IPS DF 4.7 (cell line): ENCODE measurements around the gene PDCD6IP.
"Not testable (repeated sequence)": the region's sequence is repeated elsewhere in the genome, so short reads cannot be mapped to it uniquely, and the experiment has no call there.

ENCODE experiments used
- DNase-seq: peaks from one replicate; pipeline ENCODE4 v3.0.0-alpha.2; 2013; ENCODE audit warnings: low spot score; ENCODE audit errors: extremely low read depth

PDCD6IP gene

DNA sequence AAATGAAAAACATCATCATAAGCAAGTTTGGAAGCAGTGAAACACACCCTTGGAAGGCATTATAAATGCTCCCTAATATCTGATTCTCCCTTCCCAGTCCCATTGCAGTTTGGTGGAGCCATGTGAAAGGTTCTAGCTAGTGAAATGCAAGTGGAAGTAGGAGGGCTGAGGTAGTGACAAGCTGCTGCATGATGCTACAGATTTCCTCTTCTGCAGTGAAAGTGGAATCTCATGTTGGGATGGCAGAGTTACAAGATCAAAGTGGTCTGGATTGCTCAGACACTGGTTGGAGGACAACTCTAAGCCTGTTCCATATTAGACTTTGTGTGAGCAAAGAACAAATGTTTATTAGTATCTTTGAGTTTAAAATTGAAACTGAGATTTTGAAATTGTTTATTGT, 3.3 kb upstream of the PDCD6IP start:
- no peak for DNase-seq

DNA sequence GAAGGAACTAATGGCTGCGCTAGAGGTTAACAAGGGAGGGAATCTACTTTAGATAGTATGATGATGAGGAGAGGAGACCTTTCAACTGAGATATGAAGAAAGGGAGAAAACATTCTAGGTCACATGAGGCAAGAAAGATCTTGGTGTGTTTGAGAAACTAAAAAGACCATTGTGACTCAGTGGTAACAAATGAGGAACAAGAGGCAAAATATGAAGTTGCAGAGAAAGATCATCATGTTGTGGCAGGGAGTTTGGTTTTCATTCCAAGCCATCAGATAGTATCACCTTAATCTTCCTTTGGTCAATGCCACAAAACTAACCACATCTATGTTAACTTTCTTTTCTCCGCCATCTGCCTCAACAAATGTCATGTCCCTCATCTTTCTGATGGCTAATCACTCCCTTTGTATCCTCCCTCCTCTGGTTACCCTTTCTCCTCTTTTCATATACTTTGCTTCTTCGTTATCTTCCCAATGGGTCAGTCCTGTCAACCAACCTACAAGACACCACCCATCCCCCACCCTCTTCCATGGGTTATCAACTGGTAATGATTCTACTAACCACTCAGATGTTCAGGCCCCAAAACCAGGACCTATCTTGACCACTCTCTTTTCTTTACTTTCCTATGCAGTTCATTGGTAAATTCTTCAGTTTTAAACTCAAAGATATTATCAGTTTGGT, 2.4 kb upstream of the PDCD6IP start:
- DNase-seq: no peak

DNA sequence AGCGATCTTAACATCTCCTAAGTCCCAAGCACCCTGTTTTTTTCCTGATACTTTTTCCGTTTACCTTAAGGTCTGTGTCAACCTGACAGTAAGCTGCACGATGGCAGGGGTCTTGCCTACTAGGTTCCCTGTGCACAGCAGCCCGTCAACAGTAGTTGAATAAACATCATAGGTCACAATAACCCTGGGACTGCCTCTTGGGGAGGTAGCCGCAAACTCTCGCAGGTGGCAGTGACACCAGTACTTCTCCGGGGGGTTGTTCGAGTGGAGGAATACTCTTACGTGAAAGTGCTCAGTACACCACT, 365 bp upstream of the PDCD6IP start:
- DNase-seq: no peak

DNA sequence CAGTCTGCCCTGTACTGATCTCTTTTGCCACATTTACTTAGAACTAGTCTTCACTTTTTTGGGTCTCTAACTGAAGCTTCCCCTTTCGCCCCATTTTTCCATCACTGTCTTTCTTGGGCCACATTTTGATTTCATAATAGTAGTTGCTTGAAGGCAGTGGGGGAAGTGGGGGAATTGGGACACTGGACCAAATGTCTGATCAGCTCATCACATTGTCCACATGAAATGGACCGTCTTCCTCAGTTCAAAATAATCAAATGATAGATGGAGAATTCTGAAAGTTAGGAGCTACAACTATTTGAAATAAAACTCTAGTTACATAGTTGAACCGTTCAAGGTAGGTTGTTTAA, 747 bp downstream of the PDCD6IP start:
- no peak for DNase-seq

DNA sequence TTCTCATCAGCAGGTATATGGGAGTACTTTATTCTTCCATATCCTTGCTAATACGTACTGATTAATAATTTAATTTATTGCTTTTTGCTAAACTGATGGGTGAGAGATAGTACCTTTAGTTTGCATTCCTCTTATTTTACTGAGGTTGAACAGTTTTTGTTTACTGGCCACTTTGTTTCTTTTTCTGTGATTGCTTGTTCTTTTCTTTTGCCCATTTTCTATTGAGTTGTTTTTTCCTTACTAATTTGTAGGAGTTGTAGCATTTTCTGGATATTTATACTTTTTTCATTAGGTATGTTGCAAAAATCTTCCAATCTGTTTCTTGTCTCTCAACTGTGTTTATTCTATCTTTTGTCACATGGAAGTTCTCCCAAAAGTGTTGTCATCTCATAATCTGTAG, 4.8 kb downstream of the PDCD6IP start:
- no peak for DNase-seq

DNA sequence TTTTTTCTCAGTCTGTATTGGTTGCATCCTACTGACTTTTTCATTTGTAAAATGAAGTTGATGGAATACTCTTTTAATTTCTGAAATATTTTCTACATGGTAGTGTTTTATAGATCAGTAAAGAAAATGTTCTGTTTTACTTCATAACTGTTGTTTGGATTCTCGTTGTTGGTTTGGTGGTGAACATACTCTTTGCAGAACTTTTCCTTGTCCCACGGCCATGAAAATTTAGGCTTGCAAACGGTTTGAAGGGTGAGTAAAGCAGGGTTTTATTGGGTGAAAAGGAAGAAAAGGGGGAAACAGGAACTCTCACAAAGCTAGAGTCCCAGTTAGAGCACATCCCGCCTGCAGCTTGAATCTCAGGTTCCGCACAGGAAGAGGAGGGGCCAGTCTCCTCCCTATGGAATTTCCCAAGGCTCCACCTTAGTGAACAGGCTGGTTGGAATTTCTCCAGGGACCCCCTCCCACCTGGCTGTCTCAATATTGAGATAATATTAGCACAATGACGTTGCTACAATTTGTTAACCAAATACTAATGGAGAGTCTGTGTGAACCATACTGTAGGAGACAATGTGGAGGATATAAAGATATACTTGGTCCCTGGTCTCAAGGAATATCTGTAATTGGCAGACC, 5.6 kb downstream of the PDCD6IP start:
- no peak for DNase-seq

DNA sequence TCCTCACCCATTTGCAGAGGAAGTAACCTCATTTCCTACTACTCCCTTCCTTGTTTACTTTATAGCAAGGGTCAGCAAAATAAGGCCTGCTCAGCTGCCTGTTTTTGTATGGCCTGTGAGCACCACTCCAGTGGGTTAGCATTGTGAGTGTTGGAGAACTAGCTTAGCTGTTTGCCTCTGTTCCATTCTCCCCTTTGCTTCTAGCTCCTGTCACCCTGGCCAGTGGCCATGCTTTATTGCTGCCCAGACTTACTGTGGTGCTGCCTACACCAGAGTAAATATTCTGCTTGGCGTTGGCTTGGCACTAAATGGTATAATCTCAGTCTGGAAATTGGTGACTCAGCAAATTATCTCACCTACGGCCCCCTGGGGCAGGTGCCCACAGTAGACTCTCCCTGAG, 8.8 kb downstream of the PDCD6IP start:
- no peak for DNase-seq

DNA sequence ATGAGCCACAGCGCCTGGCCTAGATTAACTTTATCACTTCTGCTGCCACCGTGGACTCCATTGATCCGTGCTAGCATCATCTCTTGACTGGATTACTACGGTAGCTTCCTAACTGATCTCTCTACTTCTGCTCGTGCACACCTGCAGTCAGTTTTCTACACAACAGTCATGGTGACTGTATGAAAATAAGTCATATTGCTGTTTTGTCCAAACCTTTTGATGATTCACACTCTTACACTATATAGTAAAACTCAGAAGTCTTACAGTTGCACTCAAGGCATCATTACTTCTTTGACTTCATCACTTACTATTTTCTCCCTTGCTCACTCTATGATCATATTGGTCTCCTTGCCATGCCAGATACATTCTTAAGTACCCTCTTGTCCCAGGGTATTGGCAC, 10.1 kb downstream of the PDCD6IP start:
- DNase-seq: no peak

DNA sequence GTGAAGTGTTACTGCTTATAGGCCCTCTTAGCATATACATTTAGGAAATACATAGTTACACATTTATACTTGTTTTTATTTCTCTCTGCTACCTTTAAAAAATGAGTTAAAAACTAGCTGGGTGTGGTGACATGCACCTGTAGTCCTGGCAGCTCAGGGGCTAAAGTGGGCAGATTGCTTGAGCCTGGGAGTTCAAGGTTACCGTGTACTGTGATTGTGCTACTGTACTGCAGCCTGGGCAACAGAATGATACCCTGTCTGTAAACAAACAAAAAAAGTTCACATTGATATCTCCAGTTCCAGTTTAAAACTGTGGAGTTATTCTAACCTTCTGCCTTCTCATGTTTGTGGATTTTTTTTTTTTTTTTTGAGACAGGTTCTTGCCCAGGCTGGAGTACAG, 12.1 kb downstream of the PDCD6IP start:
- DNase-seq: no peak

DNA sequence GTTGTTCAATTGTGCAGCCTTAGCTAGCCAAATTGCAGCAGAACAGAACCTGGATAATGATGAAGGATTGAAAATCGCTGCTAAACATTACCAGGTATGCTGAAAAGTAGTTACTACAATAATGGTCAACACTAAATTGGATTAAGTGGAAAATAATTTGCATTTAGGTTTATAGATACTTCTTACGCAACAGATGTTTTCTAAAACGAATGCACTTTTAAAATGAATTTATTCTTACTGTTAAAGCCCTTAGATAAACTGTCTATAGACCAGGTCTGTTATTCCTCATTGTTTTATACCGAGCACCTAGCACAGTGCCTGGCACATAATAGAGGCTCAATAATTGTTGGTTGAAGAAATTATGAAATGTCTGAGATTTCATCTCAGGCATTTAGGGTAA, 23.6 kb downstream of the PDCD6IP start:
- no peak for DNase-seq

DNA sequence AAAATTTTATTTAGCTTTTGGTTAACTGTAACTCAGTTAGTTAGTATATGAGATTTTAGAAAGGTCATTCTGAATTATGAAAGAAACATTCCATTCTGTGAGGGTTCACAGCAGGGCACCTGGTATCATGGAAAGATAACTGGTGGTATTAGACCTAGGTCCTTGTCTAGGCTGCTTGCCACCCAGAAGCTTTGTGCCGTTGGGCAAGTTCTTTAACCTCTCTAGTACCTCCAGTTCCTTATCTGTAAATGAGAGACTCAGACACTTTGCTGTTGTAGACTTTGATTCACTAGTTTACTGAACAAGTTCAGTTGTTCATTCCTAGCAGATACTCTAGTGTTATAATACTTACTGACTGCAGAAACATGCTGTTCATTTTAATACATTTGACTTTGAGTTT, 25.4 kb downstream of the PDCD6IP start:
- DNase-seq: no peak

DNA sequence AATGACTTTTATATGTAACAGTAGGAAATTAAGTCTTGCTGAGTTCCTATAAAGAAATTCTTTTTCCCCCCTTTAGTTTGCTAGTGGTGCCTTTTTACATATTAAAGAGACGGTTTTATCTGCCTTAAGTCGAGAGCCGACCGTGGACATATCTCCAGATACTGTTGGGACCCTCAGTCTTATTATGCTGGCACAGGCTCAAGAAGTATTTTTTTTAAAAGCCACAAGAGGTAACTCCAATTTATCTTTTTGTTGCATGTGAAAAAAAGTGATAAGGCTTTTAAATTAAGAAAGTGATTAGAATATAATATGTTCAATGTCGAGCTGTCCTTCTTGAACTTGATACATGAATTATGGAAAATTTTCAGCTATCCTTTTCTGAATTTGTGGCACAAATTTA, 26.7 kb downstream of the PDCD6IP start:
- no peak for DNase-seq

DNA sequence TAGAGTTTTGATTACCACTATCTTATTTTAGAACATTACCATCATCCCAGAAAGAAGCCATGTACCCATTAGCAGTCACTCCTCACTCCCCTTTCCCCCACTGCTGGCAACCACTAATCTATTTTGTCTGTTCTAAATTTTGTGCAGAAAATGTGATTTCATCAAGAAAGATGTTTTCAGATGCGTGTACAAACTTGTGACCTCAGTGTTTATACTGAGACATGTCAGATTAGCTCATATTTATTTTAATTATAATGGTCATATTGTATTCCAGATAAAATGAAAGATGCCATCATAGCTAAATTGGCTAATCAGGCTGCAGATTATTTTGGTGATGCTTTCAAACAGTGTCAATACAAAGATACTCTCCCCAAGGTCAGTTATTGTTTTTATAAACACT, 27.8 kb downstream of the PDCD6IP start:
- DNase-seq: no peak

DNA sequence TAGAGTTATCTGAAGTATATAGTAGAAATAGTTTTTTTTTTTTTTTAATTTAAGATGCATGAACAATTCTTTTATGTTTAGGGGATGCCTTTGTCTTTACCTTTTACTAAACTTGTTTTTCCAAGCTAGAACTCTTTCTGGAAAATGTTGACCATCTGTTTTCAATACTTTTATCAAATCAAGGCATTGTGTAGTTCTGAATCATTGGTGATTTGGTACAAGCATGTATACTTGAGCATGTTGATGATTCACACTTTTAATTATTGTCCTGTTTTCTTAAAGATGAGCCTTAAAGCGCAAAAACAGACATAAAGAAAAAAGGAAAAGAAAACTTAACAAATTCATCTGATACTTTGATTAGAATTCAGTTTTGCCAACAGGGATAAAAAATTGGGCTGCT, 28.3 kb downstream of the PDCD6IP start:
- no peak for DNase-seq

DNA sequence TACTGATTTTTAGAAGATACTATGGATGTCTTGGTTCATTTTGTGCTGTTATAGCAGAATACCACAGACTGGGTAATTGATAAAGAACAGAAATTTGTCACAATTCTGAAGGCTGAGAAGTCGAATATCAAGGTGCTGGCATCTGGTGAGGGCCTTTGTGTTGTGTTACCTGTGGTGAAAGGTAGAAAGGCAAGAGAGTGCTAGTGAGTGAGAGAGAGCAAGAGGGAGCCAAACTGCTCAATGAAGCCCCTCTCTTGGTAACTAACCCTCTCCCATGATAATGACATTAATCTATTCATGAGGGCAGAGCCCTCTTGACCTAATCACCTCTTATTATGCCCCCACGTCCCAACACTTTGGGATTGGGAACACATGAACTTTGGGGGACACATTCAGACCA, 31.3 kb downstream of the PDCD6IP start:
- no peak for DNase-seq

DNA sequence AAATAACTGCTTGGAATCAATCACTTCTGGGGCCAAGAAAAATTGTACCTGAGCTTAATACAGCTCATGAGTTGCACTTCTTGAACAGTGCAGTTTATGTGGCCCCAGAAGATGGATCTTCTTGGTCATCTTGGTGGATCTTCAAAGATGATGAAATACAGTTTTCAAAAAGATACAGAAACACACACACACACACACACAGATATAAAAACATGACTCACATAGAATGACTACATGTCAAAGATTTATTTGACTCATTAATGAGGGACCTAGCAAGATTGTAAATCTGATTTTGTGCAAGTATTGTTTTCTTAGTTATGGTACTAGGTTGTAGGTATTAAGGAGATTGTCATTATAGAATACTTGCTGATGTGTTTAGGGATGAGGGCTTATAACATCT, 32.6 kb downstream of the PDCD6IP start:
- DNase-seq: no peak

DNA sequence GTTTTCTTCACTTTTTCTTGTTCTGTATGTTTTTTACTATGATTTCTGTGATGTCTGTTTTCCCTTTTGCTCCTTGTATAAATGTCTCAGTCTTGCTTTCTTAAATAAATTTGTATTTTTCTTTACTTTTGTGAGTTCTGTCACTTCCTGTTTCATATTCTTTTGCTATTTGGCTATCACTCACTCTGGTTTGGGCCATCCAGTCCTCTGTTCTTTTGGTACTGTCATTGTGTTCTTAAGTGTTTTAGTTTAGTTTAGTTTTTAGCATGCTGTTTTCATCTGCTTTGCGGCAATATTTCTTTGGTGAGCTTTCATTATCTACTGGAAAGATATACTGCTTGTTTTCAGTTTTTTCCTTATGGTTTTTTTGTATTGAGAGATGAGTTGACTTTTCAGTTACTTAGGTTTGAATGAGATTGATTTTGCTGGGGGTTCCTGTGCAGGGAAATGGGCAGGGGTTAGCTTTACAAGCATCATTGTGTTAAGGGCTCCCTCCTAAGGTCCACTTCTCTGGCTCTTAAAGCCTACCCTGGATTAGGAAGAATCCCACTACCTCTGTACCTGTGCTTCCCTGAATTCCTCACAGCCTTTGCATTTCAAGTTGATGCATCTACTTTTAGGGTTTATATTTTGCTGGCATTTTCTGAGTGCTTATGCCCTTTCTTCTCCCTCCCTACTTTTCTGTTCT, 35.1 kb downstream of the PDCD6IP start:
- no peak for DNase-seq

DNA sequence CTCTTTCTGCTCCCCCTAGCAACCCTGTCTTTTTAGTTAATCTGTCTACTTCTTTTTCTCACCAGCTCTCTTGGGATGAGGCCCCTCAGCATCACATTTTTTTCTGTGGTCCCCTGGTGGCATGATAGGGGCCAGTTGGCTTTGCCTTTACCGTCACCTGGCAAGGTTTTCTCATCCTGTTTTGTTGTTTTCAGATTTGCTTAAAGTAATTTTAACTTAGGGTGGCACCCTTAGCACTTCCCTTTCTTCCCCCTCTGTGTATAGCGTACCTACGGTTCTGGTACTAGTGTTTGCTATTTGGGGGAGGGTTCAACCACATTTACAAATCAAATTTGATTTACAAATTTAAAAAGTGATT, 35.6 kb downstream of the PDCD6IP start:
- no peak for DNase-seq

DNA sequence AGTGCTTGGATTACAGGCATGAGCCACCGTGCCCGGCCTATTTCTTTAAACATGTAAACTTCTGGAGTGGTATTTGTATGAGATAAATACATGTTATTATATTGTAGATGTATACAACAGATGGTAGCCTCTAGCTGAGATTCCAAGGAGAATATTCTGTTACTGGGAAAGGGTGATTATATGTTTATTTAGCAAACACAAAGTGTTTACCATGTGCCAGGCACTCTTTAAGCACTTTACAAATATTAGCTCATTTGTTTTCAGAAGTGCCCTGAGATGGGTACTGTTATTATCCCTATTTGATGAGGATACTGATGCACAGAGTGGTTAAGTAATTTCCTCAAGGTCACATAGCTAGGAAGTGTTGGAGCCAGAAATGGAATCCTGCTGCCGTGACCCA, 38.8 kb downstream of the PDCD6IP start:
- not testable (repeated sequence) for DNase-seq

DNA sequence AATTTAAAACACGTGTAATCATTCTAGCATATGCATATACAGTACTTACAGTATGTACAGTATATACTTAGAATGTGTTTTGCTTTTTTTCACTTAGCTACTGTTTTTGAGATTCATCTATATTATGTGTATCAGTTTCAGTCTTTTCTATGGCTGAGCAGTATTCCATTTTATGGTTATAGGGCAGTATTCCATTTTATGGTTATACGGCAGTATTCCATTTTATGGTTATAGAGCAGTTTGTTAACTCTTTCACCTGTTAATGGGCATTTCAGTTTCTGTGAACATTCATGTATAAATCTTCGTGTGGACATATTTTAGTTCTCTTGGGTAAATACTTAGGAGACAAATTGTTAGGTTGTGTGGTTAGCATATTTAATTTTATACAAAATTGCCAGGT, 40.9 kb downstream of the PDCD6IP start:
- DNase-seq: no peak

DNA sequence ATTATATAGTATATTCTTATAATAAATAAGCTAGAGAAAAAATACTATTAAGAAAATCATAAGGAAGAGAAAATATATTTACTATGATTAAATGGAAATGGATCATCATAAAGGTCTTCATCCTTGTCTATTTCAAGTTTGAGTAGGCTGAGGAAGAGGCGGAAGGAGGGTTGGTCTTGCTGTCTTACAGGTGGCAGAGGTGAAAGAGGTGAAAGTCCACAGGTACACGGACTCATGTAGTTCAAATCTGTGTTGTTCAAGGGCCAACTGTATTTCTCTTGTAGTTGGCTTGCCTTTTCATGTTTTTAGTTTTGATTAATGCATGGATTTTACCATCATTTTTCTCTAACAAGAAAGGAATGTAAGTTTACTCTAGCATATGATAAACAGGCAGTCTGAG, 41.7 kb downstream of the PDCD6IP start:
- DNase-seq: no peak

DNA sequence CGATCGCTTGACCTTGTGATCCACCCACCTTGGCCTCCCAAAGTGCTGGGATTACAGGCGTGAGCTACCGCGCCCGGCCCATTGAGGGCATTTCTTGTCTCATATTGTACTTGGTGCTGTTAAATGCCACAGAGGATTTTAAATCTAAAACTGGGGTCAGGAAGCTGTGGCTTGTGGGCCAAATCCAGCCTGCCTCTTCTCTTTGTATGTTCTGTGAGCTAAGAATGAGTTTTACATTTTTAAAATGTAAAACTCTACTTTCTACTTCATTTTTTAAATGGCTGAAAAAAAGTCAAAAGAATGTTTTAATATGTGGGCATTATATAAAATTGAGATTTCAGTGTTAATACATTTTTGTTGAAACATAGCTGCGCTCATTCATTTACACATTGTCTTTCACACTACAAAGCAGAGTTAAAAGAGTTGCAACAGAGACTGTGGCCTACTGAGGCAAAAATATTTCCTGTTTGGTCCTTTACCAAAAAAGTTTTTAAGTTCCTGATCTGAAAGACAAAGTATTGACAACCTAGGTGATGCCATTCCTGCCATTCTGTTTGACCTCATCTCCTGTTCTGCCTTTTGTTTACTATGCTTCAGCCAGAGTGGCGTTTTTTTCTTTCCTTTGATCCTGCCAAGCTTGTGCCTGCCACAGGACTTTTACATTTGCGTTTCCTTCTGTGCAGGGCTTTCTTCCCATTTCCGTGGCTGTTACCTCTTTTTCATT, 50.4 kb downstream of the PDCD6IP start:
- DNase-seq: no peak

DNA sequence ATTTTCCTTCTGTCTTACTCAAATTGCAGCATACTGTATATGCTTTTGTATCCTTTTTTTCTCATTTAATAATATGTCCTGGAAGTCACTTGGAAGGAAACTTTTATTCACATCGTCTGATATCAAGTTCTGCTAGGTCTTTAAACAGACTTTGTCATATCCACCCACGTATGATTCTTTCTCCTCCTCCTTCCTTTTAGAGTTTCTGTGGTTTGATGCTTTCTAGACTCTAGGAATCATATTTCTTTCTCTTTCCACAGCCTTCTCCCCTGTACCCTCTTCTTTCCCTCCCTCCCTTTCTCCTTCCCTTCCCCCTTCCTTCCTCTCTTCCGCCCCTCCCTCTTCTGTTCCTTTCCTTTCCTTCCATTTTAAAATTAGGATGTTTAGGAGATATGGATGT, 52.2 kb downstream of the PDCD6IP start:
- DNase-seq: not testable (repeated sequence)
